ENCODE measurements around the gene SELPLG.

Gene SELPLG

GRCh38 chr12:108678104-108678730 is 44.5 kb upstream of the SELPLG start:
- Histone ChIP-seq H3K4me3 (replicated peaks; ENCODE audit: insufficient read depth, low read length) (no peak overlapping the region), H3K27me3 (ENCODE audit: insufficient read depth, poor library complexity, severe bottlenecking) (no peaks in the 10 kb centered on the region), H3K27ac (replicated peaks) (no peak overlapping the region)
- DNase-seq (ENCODE audit: low read depth in 1 of 2, low spot score in 1 of 2) = no peak
- TF ChIP-seq GABPA (IDR thresholded peaks at IDR 0.05; ENCODE audit: low read depth) (no peak), SPI1 (IDR thresholded peaks at IDR 0.05; ENCODE audit: borderline replicate concordance, low read depth) (no peak), POLR2AphosphoS5 (IDR thresholded peaks at IDR 0.05; ENCODE audit: low read depth) (no peak)
- TF ChIP-seq, protein P1, sequence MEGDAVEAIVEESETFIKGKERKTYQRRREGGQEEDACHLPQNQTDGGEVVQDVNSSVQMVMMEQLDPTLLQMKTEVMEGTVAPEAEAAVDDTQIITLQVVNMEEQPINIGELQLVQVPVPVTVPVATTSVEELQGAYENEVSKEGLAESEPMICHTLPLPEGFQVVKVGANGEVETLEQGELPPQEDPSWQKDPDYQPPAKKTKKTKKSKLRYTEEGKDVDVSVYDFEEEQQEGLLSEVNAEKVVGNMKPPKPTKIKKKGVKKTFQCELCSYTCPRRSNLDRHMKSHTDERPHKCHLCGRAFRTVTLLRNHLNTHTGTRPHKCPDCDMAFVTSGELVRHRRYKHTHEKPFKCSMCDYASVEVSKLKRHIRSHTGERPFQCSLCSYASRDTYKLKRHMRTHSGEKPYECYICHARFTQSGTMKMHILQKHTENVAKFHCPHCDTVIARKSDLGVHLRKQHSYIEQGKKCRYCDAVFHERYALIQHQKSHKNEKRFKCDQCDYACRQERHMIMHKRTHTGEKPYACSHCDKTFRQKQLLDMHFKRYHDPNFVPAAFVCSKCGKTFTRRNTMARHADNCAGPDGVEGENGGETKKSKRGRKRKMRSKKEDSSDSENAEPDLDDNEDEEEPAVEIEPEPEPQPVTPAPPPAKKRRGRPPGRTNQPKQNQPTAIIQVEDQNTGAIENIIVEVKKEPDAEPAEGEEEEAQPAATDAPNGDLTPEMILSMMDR (IDR thresholded peaks at IDR 0.05; ENCODE audit: insufficient read depth, low read length) = no peak
- TF ChIP-seq, protein P2, sequence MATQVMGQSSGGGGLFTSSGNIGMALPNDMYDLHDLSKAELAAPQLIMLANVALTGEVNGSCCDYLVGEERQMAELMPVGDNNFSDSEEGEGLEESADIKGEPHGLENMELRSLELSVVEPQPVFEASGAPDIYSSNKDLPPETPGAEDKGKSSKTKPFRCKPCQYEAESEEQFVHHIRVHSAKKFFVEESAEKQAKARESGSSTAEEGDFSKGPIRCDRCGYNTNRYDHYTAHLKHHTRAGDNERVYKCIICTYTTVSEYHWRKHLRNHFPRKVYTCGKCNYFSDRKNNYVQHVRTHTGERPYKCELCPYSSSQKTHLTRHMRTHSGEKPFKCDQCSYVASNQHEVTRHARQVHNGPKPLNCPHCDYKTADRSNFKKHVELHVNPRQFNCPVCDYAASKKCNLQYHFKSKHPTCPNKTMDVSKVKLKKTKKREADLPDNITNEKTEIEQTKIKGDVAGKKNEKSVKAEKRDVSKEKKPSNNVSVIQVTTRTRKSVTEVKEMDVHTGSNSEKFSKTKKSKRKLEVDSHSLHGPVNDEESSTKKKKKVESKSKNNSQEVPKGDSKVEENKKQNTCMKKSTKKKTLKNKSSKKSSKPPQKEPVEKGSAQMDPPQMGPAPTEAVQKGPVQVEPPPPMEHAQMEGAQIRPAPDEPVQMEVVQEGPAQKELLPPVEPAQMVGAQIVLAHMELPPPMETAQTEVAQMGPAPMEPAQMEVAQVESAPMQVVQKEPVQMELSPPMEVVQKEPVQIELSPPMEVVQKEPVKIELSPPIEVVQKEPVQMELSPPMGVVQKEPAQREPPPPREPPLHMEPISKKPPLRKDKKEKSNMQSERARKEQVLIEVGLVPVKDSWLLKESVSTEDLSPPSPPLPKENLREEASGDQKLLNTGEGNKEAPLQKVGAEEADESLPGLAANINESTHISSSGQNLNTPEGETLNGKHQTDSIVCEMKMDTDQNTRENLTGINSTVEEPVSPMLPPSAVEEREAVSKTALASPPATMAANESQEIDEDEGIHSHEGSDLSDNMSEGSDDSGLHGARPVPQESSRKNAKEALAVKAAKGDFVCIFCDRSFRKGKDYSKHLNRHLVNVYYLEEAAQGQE (IDR thresholded peaks at IDR 0.05; ENCODE audit: insufficient replicate concordance, low read depth) = no peak

GRCh38 chr12:108677381-108677780 is 43.7 kb upstream of the SELPLG start:
- Histone ChIP-seq H3K27ac (replicated peaks) (no peak overlapping the region), H3K4me3 (replicated peaks; ENCODE audit: insufficient read depth, low read length) (no peak overlapping the region), H3K27me3 (ENCODE audit: insufficient read depth, poor library complexity, severe bottlenecking) (no peaks in the 10 kb centered on the region)
- no peak for DNase-seq (ENCODE audit: low read depth in 1 of 2, low spot score in 1 of 2)
- TF ChIP-seq, protein P2 (IDR thresholded peaks at IDR 0.05; ENCODE audit: insufficient replicate concordance, low read depth) = no peak
- TF ChIP-seq, protein P1 (IDR thresholded peaks at IDR 0.05; ENCODE audit: insufficient read depth, low read length) = no peak

DNA sequence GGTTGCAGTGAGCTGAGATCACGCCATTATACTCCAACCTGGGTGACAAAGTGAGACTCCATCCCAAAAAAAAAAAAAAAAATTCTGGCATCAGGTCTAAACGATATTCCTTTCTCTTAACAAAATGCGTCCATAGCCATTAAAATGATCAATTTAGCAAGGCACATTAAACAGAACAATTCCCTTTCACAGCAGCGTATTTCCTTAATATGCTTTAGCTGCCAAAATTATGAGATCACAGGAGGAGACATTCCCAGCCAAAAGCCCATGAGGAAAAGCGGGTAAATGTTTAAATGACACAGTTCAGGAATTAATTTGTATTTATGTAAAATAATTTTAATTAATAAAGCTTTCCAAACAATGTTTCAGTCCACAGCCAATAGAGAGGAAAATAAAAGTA is 43.0 kb upstream of the SELPLG start:
- H3K27me3 ChIP-seq (ENCODE audit: insufficient read depth, poor library complexity, severe bottlenecking) = no peaks in the 10 kb centered on the region
- H3K4me3 ChIP-seq (replicated peaks; ENCODE audit: insufficient read depth, low read length) = no peak overlapping the region
- no peak for DNase-seq (ENCODE audit: low read depth in 1 of 2, low spot score in 1 of 2)
- no peak overlapping the region for H3K27ac ChIP-seq (replicated peaks)
- no peak for TF ChIP-seq SPI1 (IDR thresholded peaks at IDR 0.05; ENCODE audit: borderline replicate concordance, low read depth)
- TF ChIP-seq, protein P1 (IDR thresholded peaks at IDR 0.05; ENCODE audit: insufficient read depth, low read length) = no peak
- TF ChIP-seq, protein P2 (IDR thresholded peaks at IDR 0.05; ENCODE audit: insufficient replicate concordance, low read depth) = no peak
- no peak for TF ChIP-seq GABPA (IDR thresholded peaks at IDR 0.05; ENCODE audit: low read depth)
- TF ChIP-seq POLR2AphosphoS5 (IDR thresholded peaks at IDR 0.05; ENCODE audit: low read depth) = no peak
